AG04450 (cell line): ENCODE measurements around the gene RUSC1. TPM values are rescaled to one million over a fixed set of nuclear protein-coding genes. Genes with fewer than 3 reads are reported as not detected.
"Not testable (repeated sequence)": the region's sequence is repeated elsewhere in the genome, so short reads cannot be mapped to it uniquely, and the experiment has no call there.

Source experiments
- CTCF ChIA-PET: fragments of 300-600, 350-600 bp; formaldehyde crosslinking; extraction: SDS; loops from one replicate; lab custom pipeline; 2022; ENCODE audit warnings: antibody characterized with exemption, inconsistent platforms; lab: Charles Lee
- POLR2A ChIA-PET: fragments of 350-600 bp; formaldehyde crosslinking; extraction: SDS; loops from one replicate; lab custom pipeline; 2021; ENCODE audit warnings: antibody characterized with exemption, inconsistent platforms; lab: Yijun Ruan, JAX
- DNase-seq: peaks from one replicate; pipeline ENCODE4 v3.0.0-alpha.2; 2011; ENCODE audit warnings: low read depth, low spot score
- H3K27ac ChIP-seq: one replicate; pipeline ENCODE4 v1.5.1; 2012; ENCODE audit warnings: low read depth, low read length, control low read depth
- H3K27me3 ChIP-seq: one replicate; pipeline ENCODE4 v1.6.0; 2012; ENCODE audit warnings: low read length; ENCODE audit not compliant: control insufficient read depth, insufficient read depth
- H3K4me3 ChIP-seq: 2 replicates; pipeline ENCODE4 v1.5.1; 2011; ENCODE audit warnings: mild to moderate bottlenecking, low read depth, low read length, control low read depth
- H3K9me3 ChIP-seq: 2 replicates; pipeline ENCODE4 v1.5.1; 2012; ENCODE audit warnings: low read length; ENCODE audit not compliant: control insufficient read depth, insufficient read depth
- polyA plus RNA-seq: library from polyadenylated mRNA; depleted of rRNA; stranded (reverse); fragments of >200 nt; gene quantifications from 2 replicates; pipeline ENCODE4 v1.2.3, GENCODE V29; 2011
- TF ChIP-seq, protein P1 (sequence below): IDR thresholded peaks from 2 replicates; pipeline ENCODE4 v1.5.1; 2011; ENCODE audit warnings: low read depth, low read length, control low read depth, inconsistent platforms

Gene RUSC1
- polyA plus RNA-seq, 1 experiment = 20.9 TPM

DNA sequence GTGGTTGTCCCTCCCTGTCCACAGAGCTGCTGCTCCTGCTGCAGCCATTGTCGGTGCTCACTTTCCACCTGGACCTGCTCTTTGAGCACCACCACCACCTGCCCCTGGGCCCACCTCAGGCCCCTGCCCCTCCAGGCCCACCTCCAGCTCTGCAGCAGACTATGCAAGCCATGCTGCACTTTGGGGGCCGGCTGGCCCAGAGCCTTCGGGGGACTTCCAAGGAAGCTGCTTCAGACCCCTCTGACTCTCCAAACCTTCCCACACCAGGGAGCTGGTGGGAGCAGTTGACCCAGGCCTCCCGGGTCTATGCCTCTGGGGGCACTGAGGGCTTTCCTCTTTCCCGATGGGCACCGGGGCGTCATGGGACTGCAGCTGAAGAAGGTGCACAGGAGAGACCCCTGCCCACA is 5.9 kb downstream of the RUSC1 start:
- no peak for DNase-seq
- Histone ChIP-seq H3K9me3 (no peaks in the 10 kb centered on the region; the same call in 1 of the 2 replicates), H3K27me3 (no peaks in the 10 kb centered on the region), H3K27ac (no peak overlapping the region), H3K4me3 (no peak overlapping the region)
- TF ChIP-seq, protein P1, sequence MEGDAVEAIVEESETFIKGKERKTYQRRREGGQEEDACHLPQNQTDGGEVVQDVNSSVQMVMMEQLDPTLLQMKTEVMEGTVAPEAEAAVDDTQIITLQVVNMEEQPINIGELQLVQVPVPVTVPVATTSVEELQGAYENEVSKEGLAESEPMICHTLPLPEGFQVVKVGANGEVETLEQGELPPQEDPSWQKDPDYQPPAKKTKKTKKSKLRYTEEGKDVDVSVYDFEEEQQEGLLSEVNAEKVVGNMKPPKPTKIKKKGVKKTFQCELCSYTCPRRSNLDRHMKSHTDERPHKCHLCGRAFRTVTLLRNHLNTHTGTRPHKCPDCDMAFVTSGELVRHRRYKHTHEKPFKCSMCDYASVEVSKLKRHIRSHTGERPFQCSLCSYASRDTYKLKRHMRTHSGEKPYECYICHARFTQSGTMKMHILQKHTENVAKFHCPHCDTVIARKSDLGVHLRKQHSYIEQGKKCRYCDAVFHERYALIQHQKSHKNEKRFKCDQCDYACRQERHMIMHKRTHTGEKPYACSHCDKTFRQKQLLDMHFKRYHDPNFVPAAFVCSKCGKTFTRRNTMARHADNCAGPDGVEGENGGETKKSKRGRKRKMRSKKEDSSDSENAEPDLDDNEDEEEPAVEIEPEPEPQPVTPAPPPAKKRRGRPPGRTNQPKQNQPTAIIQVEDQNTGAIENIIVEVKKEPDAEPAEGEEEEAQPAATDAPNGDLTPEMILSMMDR = no peak
- ChIA-PET CTCF (interaction anchor here (0.8 kb wide), 1 partner anchor 76 kb away, joined by 3 read pairs; no protein-coding TSS in a partner anchor), POLR2A (no interaction called here)

DNA sequence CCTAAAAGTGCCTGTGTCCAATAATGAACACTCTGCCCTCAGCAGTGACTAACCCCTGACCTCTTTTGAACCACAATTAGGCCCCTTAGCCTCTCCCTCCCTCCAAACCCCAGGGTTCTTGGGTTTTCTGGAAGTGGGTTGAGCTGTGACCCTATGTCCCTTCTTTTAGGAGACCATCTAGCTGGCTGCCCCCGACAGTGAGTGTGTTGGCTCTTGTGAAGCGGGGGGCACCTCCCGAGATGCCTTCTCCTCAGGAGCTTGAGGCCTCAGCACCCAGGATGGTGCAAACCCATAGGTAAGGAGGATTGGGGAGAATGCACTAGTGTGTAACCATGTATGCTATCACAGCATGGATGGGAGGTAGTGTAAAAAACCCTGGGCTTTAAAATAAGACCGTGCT is 7.3 kb downstream of the RUSC1 start:
- Histone ChIP-seq H3K27me3 (no peaks in the 10 kb centered on the region), H3K27ac (no peak overlapping the region), H3K9me3 (no peaks in the 10 kb centered on the region; the same call in 1 of the 2 replicates), H3K4me3 (no peak overlapping the region)
- POLR2A ChIA-PET = no interaction called here
- no peak for DNase-seq
- TF ChIP-seq, protein P1 = no peak
- CTCF ChIA-PET = interaction anchor here (1.0 to 1.6 kb wide), 2 partner anchors 51 to 78 kb away, joined by 3 to 4 read pairs; no protein-coding TSS in a partner anchor

DNA sequence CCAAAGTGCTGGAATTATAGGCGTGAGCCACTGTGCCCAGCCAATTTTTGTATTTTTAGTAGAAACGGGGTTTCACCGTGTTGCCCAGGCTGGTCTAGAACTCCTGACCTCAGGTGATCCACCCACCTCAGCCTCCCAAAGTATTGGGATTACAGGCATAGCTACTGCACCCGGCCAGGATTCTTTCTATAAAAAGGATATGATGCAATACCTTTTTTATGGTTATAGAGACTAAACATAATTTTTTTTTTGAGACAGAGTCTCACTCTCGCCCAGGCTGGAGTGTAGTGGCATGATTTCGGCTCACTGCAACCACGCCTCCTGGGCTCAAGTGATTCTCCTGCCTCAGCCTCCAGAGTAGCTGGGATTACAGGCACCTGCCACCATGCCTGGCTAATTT is 8.2 kb downstream of the RUSC1 start:
- H3K27ac ChIP-seq, H3K9me3 ChIP-seq, POLR2A ChIA-PET, DNase-seq, H3K27me3 ChIP-seq, H3K4me3 ChIP-seq: not testable (repeated sequence)
- CTCF ChIA-PET = interaction anchor here (1.6 kb wide), 1 partner anchor 79 kb away, joined by 4 read pairs; no protein-coding TSS in a partner anchor

DNA sequence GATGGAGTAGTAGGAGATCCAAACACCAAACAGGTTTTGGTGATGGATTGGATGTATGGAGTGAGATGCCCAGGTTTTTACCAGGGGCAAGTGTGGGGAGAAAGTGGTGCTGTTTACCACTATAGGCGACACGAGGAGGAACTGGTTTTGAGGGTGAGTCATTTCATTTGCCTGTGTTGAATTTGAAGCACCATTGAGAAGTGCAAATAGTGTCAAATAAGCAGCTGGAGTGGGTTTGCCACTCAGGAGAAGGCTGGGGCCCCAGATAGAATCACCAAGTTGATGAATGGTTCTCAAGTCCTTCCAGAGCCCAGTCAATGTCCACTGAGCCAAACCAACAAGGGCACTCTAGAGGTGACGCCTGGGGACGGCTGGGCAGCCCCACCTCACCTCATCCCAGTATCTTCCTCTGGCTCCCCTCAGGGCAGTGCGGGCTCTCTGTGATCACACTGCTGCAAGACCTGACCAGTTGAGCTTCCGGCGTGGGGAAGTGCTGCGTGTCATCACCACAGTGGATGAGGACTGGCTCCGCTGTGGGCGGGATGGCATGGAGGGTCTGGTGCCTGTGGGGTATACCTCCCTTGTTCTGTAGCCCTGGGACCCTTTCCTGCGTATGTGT is 9.4 kb downstream of the RUSC1 start:
- Histone ChIP-seq H3K9me3 (no peaks in the 10 kb centered on the region), H3K27me3 (no peaks in the 10 kb centered on the region), H3K27ac (no peak overlapping the region), H3K4me3 (no peak overlapping the region)
- TF ChIP-seq, protein P1 = no peak
- POLR2A ChIA-PET = interaction anchor here (0.5 kb wide), 1 partner anchor 14 kb away, joined by 3 read pairs; no protein-coding TSS in a partner anchor
- CTCF ChIA-PET = no interaction called here
- DNase-seq = no peak

DNA sequence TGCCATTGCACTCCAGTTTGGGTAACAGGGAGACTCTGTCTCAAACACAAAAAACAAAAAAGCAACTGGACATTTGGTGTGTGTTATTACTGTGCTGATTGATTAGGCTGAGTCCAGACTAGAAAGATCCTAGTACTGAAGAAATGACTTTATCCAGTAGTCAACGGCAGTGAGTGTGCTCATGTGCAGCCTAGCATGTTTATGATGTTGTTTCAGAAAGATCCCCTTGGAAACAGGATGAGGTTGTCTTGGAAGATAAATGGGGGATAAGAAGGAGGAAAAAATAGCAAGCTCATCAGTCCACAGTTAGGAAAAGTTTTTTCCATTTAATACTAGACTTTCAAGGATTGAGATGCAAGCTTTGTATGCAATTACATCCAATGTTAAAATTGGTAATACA is 14.3 kb downstream of the RUSC1 start:
- Histone ChIP-seq H3K4me3 (no peak overlapping the region), H3K27me3 (no peaks in the 10 kb centered on the region), H3K9me3 (no peaks in the 10 kb centered on the region), H3K27ac (no peak overlapping the region)
- ChIA-PET CTCF (interaction anchor here (0.9 to 2.3 kb wide), 4 partner anchors 12 to 340 kb away, joined by 3 to 8 read pairs (median 5); no protein-coding TSS in a partner anchor), POLR2A (no interaction called here)
- TF ChIP-seq, protein P1 = no peak
- no peak for DNase-seq
